ENCODE results near the gene ATP2C2. TPM values are rescaled to one million over a fixed set of nuclear protein-coding genes. Genes with fewer than 3 reads are reported as not detected.

ATP2C2 gene
- total RNA-seq, 4 donors from 2014 or later = 1.3 TPM; not detected in 3

- no peak for ATAC-seq (ENCODE audit: low FRiP score)
- TF ChIP-seq, protein P1, sequence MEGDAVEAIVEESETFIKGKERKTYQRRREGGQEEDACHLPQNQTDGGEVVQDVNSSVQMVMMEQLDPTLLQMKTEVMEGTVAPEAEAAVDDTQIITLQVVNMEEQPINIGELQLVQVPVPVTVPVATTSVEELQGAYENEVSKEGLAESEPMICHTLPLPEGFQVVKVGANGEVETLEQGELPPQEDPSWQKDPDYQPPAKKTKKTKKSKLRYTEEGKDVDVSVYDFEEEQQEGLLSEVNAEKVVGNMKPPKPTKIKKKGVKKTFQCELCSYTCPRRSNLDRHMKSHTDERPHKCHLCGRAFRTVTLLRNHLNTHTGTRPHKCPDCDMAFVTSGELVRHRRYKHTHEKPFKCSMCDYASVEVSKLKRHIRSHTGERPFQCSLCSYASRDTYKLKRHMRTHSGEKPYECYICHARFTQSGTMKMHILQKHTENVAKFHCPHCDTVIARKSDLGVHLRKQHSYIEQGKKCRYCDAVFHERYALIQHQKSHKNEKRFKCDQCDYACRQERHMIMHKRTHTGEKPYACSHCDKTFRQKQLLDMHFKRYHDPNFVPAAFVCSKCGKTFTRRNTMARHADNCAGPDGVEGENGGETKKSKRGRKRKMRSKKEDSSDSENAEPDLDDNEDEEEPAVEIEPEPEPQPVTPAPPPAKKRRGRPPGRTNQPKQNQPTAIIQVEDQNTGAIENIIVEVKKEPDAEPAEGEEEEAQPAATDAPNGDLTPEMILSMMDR (IDR thresholded peaks at IDR 0.05) = no peak
- DNase-seq (ENCODE audit: low spot score) = no peak
These were observed 120.8 kb downstream of the ATP2C2 start for GRCh38 chr16:84489131-84489530.

DNA sequence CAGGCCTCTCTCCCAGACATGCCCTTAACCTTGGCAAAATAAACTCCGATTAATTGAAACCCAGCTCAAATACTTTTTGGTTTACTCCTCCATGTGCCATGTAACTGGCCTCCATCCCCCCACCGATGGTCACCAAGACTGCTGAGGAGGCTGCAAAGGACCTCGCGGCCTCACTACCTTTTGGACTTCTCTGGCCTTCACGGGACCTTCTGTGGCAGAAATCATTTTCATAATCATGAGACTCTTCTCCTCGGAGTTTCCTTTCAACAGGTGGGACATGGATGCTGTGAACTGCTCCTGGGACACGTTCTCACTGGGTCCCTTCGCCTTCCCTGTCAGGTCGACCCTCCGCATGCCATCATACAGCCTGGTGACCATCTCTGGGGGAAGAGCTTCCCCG lies 127.2 kb downstream of the ATP2C2 start:
- DNase-seq (ENCODE audit: low spot score) (no peak), ATAC-seq (ENCODE audit: low FRiP score) (no peak)
- TF ChIP-seq, protein P1 (IDR thresholded peaks at IDR 0.05) = no peak

DNA sequence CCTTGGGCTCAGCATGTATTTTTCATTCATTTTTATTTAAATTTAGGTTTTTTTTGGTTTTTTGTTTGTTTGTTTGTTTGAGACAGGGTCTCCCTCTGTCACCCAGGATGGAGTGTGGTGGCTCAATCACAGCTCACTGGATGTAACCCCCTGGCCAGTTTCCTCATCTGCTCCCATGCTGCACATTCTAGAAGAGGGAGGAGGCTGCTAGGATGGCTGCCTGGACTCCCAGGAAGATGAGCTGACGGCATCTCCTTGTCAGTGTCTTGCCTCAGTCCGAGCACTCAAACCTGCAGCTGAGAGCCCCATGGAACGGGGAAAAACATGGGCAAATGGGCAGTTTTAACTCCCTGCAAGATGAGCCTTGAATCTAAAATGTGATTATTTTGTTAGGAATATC lies 128.7 kb downstream of the ATP2C2 start:
- DNase-seq (ENCODE audit: low spot score) (no peak), ATAC-seq (ENCODE audit: low FRiP score) (no peak)
- TF ChIP-seq, protein P1 (IDR thresholded peaks at IDR 0.05) = no peak

GRCh38 chr16:84497418-84498222 lies 129.3 kb downstream of the ATP2C2 start:
- DNase-seq (ENCODE audit: low spot score) (no peak), ATAC-seq (ENCODE audit: low FRiP score) (no peak)
- TF ChIP-seq, protein P1 (IDR thresholded peaks at IDR 0.05) = no peak

GRCh38 chr16:84498223-84498610 lies 129.9 kb downstream of the ATP2C2 start:
- ATAC-seq (ENCODE audit: low FRiP score) (no peak), DNase-seq (ENCODE audit: low spot score) (no peak)
- TF ChIP-seq, protein P1 (IDR thresholded peaks at IDR 0.05) = no peak

GRCh38 chr16:84498859-84499620 lies 130.7 kb downstream of the ATP2C2 start:
- ATAC-seq (ENCODE audit: low FRiP score) = no peak
- no peak for DNase-seq (ENCODE audit: low spot score)
- TF ChIP-seq, protein P1 (IDR thresholded peaks at IDR 0.05) = no peak
